Activated CD8-positive, alpha-beta T cell treated with anti-CD3 and anti-CD28 coated beads, Interleukin-2, amount 10 ng/mL, durations not matched to agents 7 days and 5 days (primary cell): Measurements from ENCODE around the gene TMEM132C. TPM values are rescaled to one million over a fixed set of nuclear protein-coding genes. Genes with fewer than 3 reads are reported as not detected.
A peak's percentile ranks its signal among the peaks of the same experiment; 100 is the strongest.

Source experiments
- ATAC-seq: fragments of 150-1000 bp; cut with Tn5 transposase; one replicate; pipeline ENCODE4 v1.10.0; 2021; ENCODE audit warnings: moderate library complexity
- CTCF ChIA-PET: fragments of 350-600 bp; sonication (Branson Sonifier 250); formaldehyde crosslinking; loops from one replicate; lab custom pipeline; 2021; ENCODE audit warnings: antibody characterized with exemption; lab: Charles Lee
- POLR2A ChIA-PET: fragments of 350-600 bp; sonication (Branson Sonifier 250); formaldehyde crosslinking; loops from one replicate; lab custom pipeline; 2021; ENCODE audit warnings: antibody characterized with exemption; lab: Charles Lee
- DNase-seq: peaks from one replicate; pipeline ENCODE4 v3.0.0-alpha.2; 2020
- H3K27ac Mint-ChIP-seq: one replicate; pipeline ENCODE4 v1.8.0; 2021; ENCODE audit warnings: mild to moderate bottlenecking, mixed read lengths
- H3K27me3 Mint-ChIP-seq: one replicate; pipeline ENCODE4 v1.8.0; 2021; ENCODE audit warnings: low read depth, mixed read lengths
- H3K36me3 Mint-ChIP-seq: one replicate; pipeline ENCODE4 v1.8.0; 2021; ENCODE audit warnings: low read depth, mixed read lengths
- H3K4me1 Mint-ChIP-seq: one replicate; pipeline ENCODE4 v1.8.0; 2021; ENCODE audit warnings: low read depth, mixed read lengths
- H3K4me3 Mint-ChIP-seq: one replicate; pipeline ENCODE4 v1.8.0; 2021; ENCODE audit warnings: mild to moderate bottlenecking, mixed read lengths
- H3K9me3 Mint-ChIP-seq: one replicate; pipeline ENCODE4 v1.8.0; 2022; ENCODE audit warnings: mixed read lengths; ENCODE audit not compliant: insufficient read depth
- total RNA-seq, 2 experiments: library from RNA; stranded (reverse); gene quantifications; one replicate each; pipeline ENCODE4 v1.2.3, GENCODE V29; 2021

Gene TMEM132C
- total RNA-seq, 2 experiments from 2014 or later, result not detected

- ChIA-PET POLR2A (no interaction called here), CTCF (no interaction called here)
- ATAC-seq, result no peak
- H3K9me3 Mint-ChIP-seq, result no peaks in the 10 kb centered on the region
- no peaks in the 10 kb centered on the region for H3K4me1 Mint-ChIP-seq
- H3K27me3 Mint-ChIP-seq, result no peaks in the 10 kb centered on the region
- no peaks in the 10 kb centered on the region for H3K36me3 Mint-ChIP-seq
- H3K27ac Mint-ChIP-seq, result no peak overlapping the region
- no peak for DNase-seq
- H3K4me3 Mint-ChIP-seq, result no peak overlapping the region
Measured at GRCh38 chr12:128524439-128524838, 257.5 kb downstream of the TMEM132C start.

GRCh38 chr12:128531170-128531569 is 264.2 kb downstream of the TMEM132C start:
- Mint-ChIP-seq H3K4me3 (no peak overlapping the region), H3K9me3 (no peaks in the 10 kb centered on the region), H3K27ac (no peak overlapping the region), H3K36me3 (no peaks in the 10 kb centered on the region), H3K4me1 (no peaks in the 10 kb centered on the region), H3K27me3 (no peaks in the 10 kb centered on the region)
- ATAC-seq, result no peak
- no peak for DNase-seq
- CTCF ChIA-PET, result no interaction called here
- POLR2A ChIA-PET, result no interaction called here

GRCh38 chr12:128534906-128535305 is 267.9 kb downstream of the TMEM132C start:
- no peak overlapping the region for H3K4me3 Mint-ChIP-seq
- H3K9me3 Mint-ChIP-seq, result peaks cover 3% of the 10 kb centered on the region
- H3K4me1 Mint-ChIP-seq, result no peaks in the 10 kb centered on the region
- H3K27ac Mint-ChIP-seq, result no peak overlapping the region
- ChIA-PET CTCF (no interaction called here), POLR2A (no interaction called here)
- no peaks in the 10 kb centered on the region for H3K36me3 Mint-ChIP-seq
- ATAC-seq, result no peak
- no peak for DNase-seq
- no peaks in the 10 kb centered on the region for H3K27me3 Mint-ChIP-seq

GRCh38 chr12:128536810-128537209 is 269.8 kb downstream of the TMEM132C start:
- ATAC-seq, result no peak
- H3K27ac Mint-ChIP-seq, result no peak overlapping the region
- H3K9me3 Mint-ChIP-seq, result peaks cover 3% of the 10 kb centered on the region
- no peak for DNase-seq
- H3K4me3 Mint-ChIP-seq, result no peak overlapping the region
- ChIA-PET CTCF (no interaction called here), POLR2A (no interaction called here)
- H3K36me3 Mint-ChIP-seq, result no peaks in the 10 kb centered on the region
- H3K4me1 Mint-ChIP-seq, result no peaks in the 10 kb centered on the region
- H3K27me3 Mint-ChIP-seq, result no peaks in the 10 kb centered on the region

- H3K27ac Mint-ChIP-seq, result no peak overlapping the region
- peaks cover 3% of the 10 kb centered on the region for H3K9me3 Mint-ChIP-seq
- no peaks in the 10 kb centered on the region for H3K4me1 Mint-ChIP-seq
- ChIA-PET CTCF (no interaction called here), POLR2A (no interaction called here)
- H3K4me3 Mint-ChIP-seq, result no peak overlapping the region
- no peaks in the 10 kb centered on the region for H3K27me3 Mint-ChIP-seq
- H3K36me3 Mint-ChIP-seq, result no peaks in the 10 kb centered on the region
- DNase-seq, result no peak
- no peak for ATAC-seq
Measured at GRCh38 chr12:128537668-128538067, 270.7 kb downstream of the TMEM132C start.

GRCh38 chr12:128542844-128543243 is 275.9 kb downstream of the TMEM132C start:
- no peak for DNase-seq
- ChIA-PET CTCF (no interaction called here), POLR2A (no interaction called here)
- H3K27me3 Mint-ChIP-seq, result no peaks in the 10 kb centered on the region
- no peaks in the 10 kb centered on the region for H3K9me3 Mint-ChIP-seq
- H3K4me1 Mint-ChIP-seq, result no peaks in the 10 kb centered on the region
- no peak for ATAC-seq
- H3K27ac Mint-ChIP-seq, result peak overlapping the region; percentile 12
- H3K36me3 Mint-ChIP-seq, result no peaks in the 10 kb centered on the region
- H3K4me3 Mint-ChIP-seq, result peak overlapping the region; percentile 31

- no peaks in the 10 kb centered on the region for H3K4me1 Mint-ChIP-seq
- CTCF ChIA-PET, result no interaction called here
- H3K27me3 Mint-ChIP-seq, result no peaks in the 10 kb centered on the region
- POLR2A ChIA-PET, result no interaction called here
- DNase-seq, result no peak
- H3K4me3 Mint-ChIP-seq, result no peak overlapping the region
- ATAC-seq, result no peak
- no peak overlapping the region for H3K27ac Mint-ChIP-seq
- H3K36me3 Mint-ChIP-seq, result no peaks in the 10 kb centered on the region
- no peaks in the 10 kb centered on the region for H3K9me3 Mint-ChIP-seq
Measured at GRCh38 chr12:128543460-128543859, 276.5 kb downstream of the TMEM132C start.

GRCh38 chr12:128543971-128544370 is 277.0 kb downstream of the TMEM132C start:
- no peaks in the 10 kb centered on the region for H3K36me3 Mint-ChIP-seq
- ATAC-seq (no peak), DNase-seq (no peak)
- POLR2A ChIA-PET, result no interaction called here
- no peak overlapping the region for H3K27ac Mint-ChIP-seq
- H3K4me1 Mint-ChIP-seq, result no peaks in the 10 kb centered on the region
- no peaks in the 10 kb centered on the region for H3K27me3 Mint-ChIP-seq
- no peak overlapping the region for H3K4me3 Mint-ChIP-seq
- CTCF ChIA-PET, result no interaction called here
- no peaks in the 10 kb centered on the region for H3K9me3 Mint-ChIP-seq

GRCh38 chr12:128548949-128549348 is 282.0 kb downstream of the TMEM132C start:
- H3K4me1 Mint-ChIP-seq, result no peaks in the 10 kb centered on the region
- H3K36me3 Mint-ChIP-seq, result no peaks in the 10 kb centered on the region
- POLR2A ChIA-PET, result no interaction called here
- ATAC-seq (no peak), DNase-seq (no peak)
- H3K27me3 Mint-ChIP-seq, result no peaks in the 10 kb centered on the region
- no peak overlapping the region for H3K27ac Mint-ChIP-seq
- CTCF ChIA-PET, result no interaction called here
- H3K9me3 Mint-ChIP-seq, result no peaks in the 10 kb centered on the region
- no peak overlapping the region for H3K4me3 Mint-ChIP-seq

GRCh38 chr12:128549601-128550218 is 282.7 kb downstream of the TMEM132C start:
- no peak overlapping the region for H3K27ac Mint-ChIP-seq

GRCh38 chr12:128551266-128551665 is 284.3 kb downstream of the TMEM132C start:
- no peak overlapping the region for H3K27ac Mint-ChIP-seq
- DNase-seq, result no peak
- no peaks in the 10 kb centered on the region for H3K4me1 Mint-ChIP-seq
- H3K4me3 Mint-ChIP-seq, result no peak overlapping the region
- ATAC-seq, result no peak
- H3K27me3 Mint-ChIP-seq, result no peaks in the 10 kb centered on the region
- H3K9me3 Mint-ChIP-seq, result no peaks in the 10 kb centered on the region
- ChIA-PET CTCF (no interaction called here), POLR2A (no interaction called here)
- no peaks in the 10 kb centered on the region for H3K36me3 Mint-ChIP-seq

More at GRCh38 chr12:128549601-128550218, 282.7 kb downstream of the TMEM132C start:
- ChIA-PET CTCF (no interaction called here), POLR2A (no interaction called here)
- Mint-ChIP-seq H3K4me1 (no peaks in the 10 kb centered on the region), H3K4me3 (no peak overlapping the region), H3K9me3 (no peaks in the 10 kb centered on the region), H3K36me3 (no peaks in the 10 kb centered on the region), H3K27me3 (no peaks in the 10 kb centered on the region)
- no peak for ATAC-seq
- no peak for DNase-seq

- ATAC-seq (no peak), DNase-seq (no peak)
- no peaks in the 10 kb centered on the region for H3K27me3 Mint-ChIP-seq
- H3K4me3 Mint-ChIP-seq, result no peak overlapping the region
- H3K9me3 Mint-ChIP-seq, result peaks cover 5% of the 10 kb centered on the region
- H3K27ac Mint-ChIP-seq, result no peak overlapping the region
- H3K4me1 Mint-ChIP-seq, result no peaks in the 10 kb centered on the region
- no peaks in the 10 kb centered on the region for H3K36me3 Mint-ChIP-seq
- CTCF ChIA-PET, result no interaction called here
- POLR2A ChIA-PET, result no interaction called here
Measured at GRCh38 chr12:128554546-128555304, 287.8 kb downstream of the TMEM132C start.
